Lower leg skin (tissue), 4 donors: ENCODE data around the gene PTGS2. TPM values are rescaled to one million over a fixed set of nuclear protein-coding genes. Genes with fewer than 3 reads are reported as not detected.

Source experiments
- DNase-seq, 2 donors: peaks; one replicate each; pipeline ENCODE4 v3.0.0-alpha.2; 2019; ENCODE audit warnings: low spot score in 2 of 2
- H3K4me3 ChIP-seq: fragments of 200-600 bp; sonication (generic); 2 replicates; pipeline ENCODE4 v1.5.1; 2017; ENCODE audit warnings: mild to moderate bottlenecking, low read depth; ENCODE audit not compliant: poor library complexity, severe bottlenecking
- CTCF ChIP-seq, 3 donors: fragments of 450-650 bp; IDR thresholded peaks; one replicate each; pipeline ENCODE4 v1.5.1; 2016; ENCODE audit warnings: antibody characterized with exemption in 3 of 3, mild to moderate bottlenecking in 3 of 3, moderate library complexity in 2 of 3
- POLR2A ChIP-seq, 2 donors: fragments of 450-650 bp; IDR thresholded peaks; one replicate each; pipeline ENCODE4 v1.6.1; 2016 to 2017; ENCODE audit warnings: antibody characterized with exemption in 2 of 2, mild to moderate bottlenecking in 1 of 2, moderate library complexity in 1 of 2
- WGBS, 2 donors: methylation state at CpG; one replicate each; pipeline ENCODE4 v1.1.5; 2018; 5-methylcytosine and 5-hydroxymethylcytosine counted together
- intact Hi-C: fragments of 100-400 bp; cut with DNase I; formaldehyde crosslinking; loops from one replicate; pipeline ENCODE4 v1.15.0; 2023; ENCODE audit warnings: low total_unique reads
- total RNA-seq, 4 donors: library from RNA; depleted of rRNA; stranded (reverse); fragments of >200 nt; gene quantifications; one replicate each; pipeline ENCODE4 v1.1.0, GENCODE V29; 2016

PTGS2 gene
- total RNA-seq, 4 donors from 2014 or later, result 0.98 to 3.1 (median 1.9) TPM

- TF ChIP-seq CTCF (IDR thresholded peaks at IDR 0.05), result no peak
- TF ChIP-seq POLR2A (IDR thresholded peaks at IDR 0.05), result no peak
- no peak overlapping the region for H3K4me3 ChIP-seq
- DNase-seq, result no peak
- 33 to 42% methylated on average over 2 of the region's 2 CpGs for WGBS, 2 donors
- intact Hi-C loops, result no loop called here
These were observed 28.5 kb upstream of the PTGS2 start for GRCh38 chr1:186708694-186709097.

GRCh38 chr1:186703209-186703766 is 23.1 kb upstream of the PTGS2 start:
- 90 to 93% methylated on average over 8 of the region's 8 CpGs for WGBS, 2 donors
- TF ChIP-seq POLR2A (IDR thresholded peaks at IDR 0.05) (no peak), CTCF (IDR thresholded peaks at IDR 0.05) (no peak)
- no peak overlapping the region for H3K4me3 ChIP-seq
- no peak for DNase-seq
- intact Hi-C loops, result no loop called here

- no peak for DNase-seq
- WGBS, 2 donors, result 74 to 85% methylated on average over 2 of the region's 2 CpGs
- intact Hi-C loops, result no loop called here
- TF ChIP-seq CTCF (IDR thresholded peaks at IDR 0.05) (no peak), POLR2A (IDR thresholded peaks at IDR 0.05) (no peak)
- no peak overlapping the region for H3K4me3 ChIP-seq
These were observed 20.5 kb upstream of the PTGS2 start for GRCh38 chr1:186700722-186701121.

- 87 to 94% methylated on average over 2 of the region's 2 CpGs for WGBS, 2 donors
- intact Hi-C loops, result no loop called here
- no peak overlapping the region for H3K4me3 ChIP-seq
- DNase-seq, result no peak
- TF ChIP-seq CTCF (IDR thresholded peaks at IDR 0.05) (no peak), POLR2A (IDR thresholded peaks at IDR 0.05) (no peak)
These were observed 19.3 kb upstream of the PTGS2 start for GRCh38 chr1:186699519-186699918.

- intact Hi-C loops, result no loop called here
- 40 to 56% methylated on average over 3 of the region's 3 CpGs for WGBS, 2 donors
- TF ChIP-seq CTCF (IDR thresholded peaks at IDR 0.05), result no peak
- no peak for TF ChIP-seq POLR2A (IDR thresholded peaks at IDR 0.05)
These were observed 9.7 kb upstream of the PTGS2 start for GRCh38 chr1:186689907-186690306.

GRCh38 chr1:186689376-186689775 is 9.2 kb upstream of the PTGS2 start:
- intact Hi-C loops, result no loop called here
- TF ChIP-seq CTCF (IDR thresholded peaks at IDR 0.05) (no peak), POLR2A (IDR thresholded peaks at IDR 0.05) (no peak)

More at GRCh38 chr1:186689907-186690306, 9.7 kb upstream of the PTGS2 start:
- no peak overlapping the region for H3K4me3 ChIP-seq
- DNase-seq, result no peak

More at GRCh38 chr1:186689376-186689775, 9.2 kb upstream of the PTGS2 start:
- WGBS, 2 donors, result 74 to 92% methylated on average over 1 of the region's 1 CpG
- H3K4me3 ChIP-seq, result no peak overlapping the region
- no peak for DNase-seq
